Right kidney (tissue), 1 donor: ENCODE results near the gene ATP2A2.
"Not testable (repeated sequence)": the region's sequence is repeated elsewhere in the genome, so short reads cannot be mapped to it uniquely, and the experiment has no call there.

Source experiments
- DNase-seq: peaks from one replicate; pipeline ENCODE4 v3.0.0-alpha.2; 2016

The ATP2A2 gene

GRCh38 chr12:110289044-110289710 is 8.1 kb downstream of the ATP2A2 start:
- DNase-seq, result no peak

GRCh38 chr12:110289711-110290078 is 8.6 kb downstream of the ATP2A2 start:
- DNase-seq, result no peak

- no peak for DNase-seq
Observed at GRCh38 chr12:110301065-110301806, 20.2 kb downstream of the ATP2A2 start.

GRCh38 chr12:110304061-110304551 is 23.1 kb downstream of the ATP2A2 start:
- DNase-seq, result no peak

- no peak for DNase-seq
Observed at GRCh38 chr12:110307372-110307771, 26.3 kb downstream of the ATP2A2 start.

GRCh38 chr12:110310763-110311162 is 29.7 kb downstream of the ATP2A2 start:
- DNase-seq, result no peak

- no peak for DNase-seq
Observed at GRCh38 chr12:110311903-110312302, 30.9 kb downstream of the ATP2A2 start.

- no peak for DNase-seq
Observed at GRCh38 chr12:110312581-110313360, 31.7 kb downstream of the ATP2A2 start.

- DNase-seq, result no peak
Observed at GRCh38 chr12:110314308-110314707, 33.3 kb downstream of the ATP2A2 start.

GRCh38 chr12:110316861-110317260 is 35.8 kb downstream of the ATP2A2 start:
- DNase-seq, result no peak

- no peak for DNase-seq
Observed at GRCh38 chr12:110317911-110318310, 36.9 kb downstream of the ATP2A2 start.

GRCh38 chr12:110320550-110320949 is 39.5 kb downstream of the ATP2A2 start:
- DNase-seq, result no peak

- DNase-seq, result no peak
Observed at GRCh38 chr12:110329710-110330109, 48.7 kb downstream of the ATP2A2 start.

- DNase-seq, result no peak
Observed at GRCh38 chr12:110330124-110330523, 49.1 kb downstream of the ATP2A2 start.

- no peak for DNase-seq
Observed at GRCh38 chr12:110330544-110330943, 49.5 kb downstream of the ATP2A2 start.

- no peak for DNase-seq
Observed at GRCh38 chr12:110333201-110333600, 52.2 kb downstream of the ATP2A2 start.

- DNase-seq, result no peak
Observed at GRCh38 chr12:110335481-110336045, 54.5 kb downstream of the ATP2A2 start.

GRCh38 chr12:110337912-110338710 is 57.1 kb downstream of the ATP2A2 start:
- DNase-seq, result no peak

GRCh38 chr12:110338754-110339153 is 57.7 kb downstream of the ATP2A2 start:
- DNase-seq, result no peak

- DNase-seq, result no peak
Observed at GRCh38 chr12:110339184-110339952, 58.3 kb downstream of the ATP2A2 start.

- DNase-seq, result not testable (repeated sequence)
Observed at GRCh38 chr12:110340261-110340660, 59.2 kb downstream of the ATP2A2 start.
